GF-D8 (cell line): ENCODE data around the gene ZSWIM4.
"Not testable (repeated sequence)": the region's sequence is repeated elsewhere in the genome, so short reads cannot be mapped to it uniquely, and the experiment has no call there.

Experiments used
- DNase-seq: peaks from one replicate; lab custom pipeline; 2025; lab: John Stamatoyannopoulos, UW

The ZSWIM4 gene

GRCh38 chr19:13849991-13850909 lies 55.0 kb downstream of the ZSWIM4 start:
- DNase-seq = no peak

- no peak for DNase-seq
Measured at GRCh38 chr19:13850910-13851733, 55.9 kb downstream of the ZSWIM4 start.

DNA sequence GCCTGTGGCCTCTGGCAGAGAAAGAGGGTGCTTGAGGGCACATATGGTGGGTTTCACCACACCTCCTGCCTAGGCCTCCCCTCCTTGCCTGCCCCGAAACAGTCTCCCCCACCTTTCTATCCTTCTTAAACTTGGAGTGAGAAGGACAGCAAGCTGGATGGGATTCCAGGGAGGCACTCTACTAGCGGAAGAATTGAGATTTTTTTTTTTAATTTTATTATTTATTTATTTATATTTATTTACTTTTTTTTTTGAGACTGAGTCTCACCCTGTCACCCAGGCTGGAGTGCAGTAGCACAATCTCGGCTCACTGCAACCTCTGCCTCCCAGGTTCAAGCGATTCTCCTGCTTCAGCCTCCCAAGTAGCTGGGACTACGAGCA lies 56.5 kb downstream of the ZSWIM4 start:
- DNase-seq = not testable (repeated sequence)

- DNase-seq = not testable (repeated sequence)
Measured at GRCh38 chr19:13852171-13852707, 57.0 kb downstream of the ZSWIM4 start.

- no peak for DNase-seq
Measured at GRCh38 chr19:13856497-13856896, 61.3 kb downstream of the ZSWIM4 start.

DNA sequence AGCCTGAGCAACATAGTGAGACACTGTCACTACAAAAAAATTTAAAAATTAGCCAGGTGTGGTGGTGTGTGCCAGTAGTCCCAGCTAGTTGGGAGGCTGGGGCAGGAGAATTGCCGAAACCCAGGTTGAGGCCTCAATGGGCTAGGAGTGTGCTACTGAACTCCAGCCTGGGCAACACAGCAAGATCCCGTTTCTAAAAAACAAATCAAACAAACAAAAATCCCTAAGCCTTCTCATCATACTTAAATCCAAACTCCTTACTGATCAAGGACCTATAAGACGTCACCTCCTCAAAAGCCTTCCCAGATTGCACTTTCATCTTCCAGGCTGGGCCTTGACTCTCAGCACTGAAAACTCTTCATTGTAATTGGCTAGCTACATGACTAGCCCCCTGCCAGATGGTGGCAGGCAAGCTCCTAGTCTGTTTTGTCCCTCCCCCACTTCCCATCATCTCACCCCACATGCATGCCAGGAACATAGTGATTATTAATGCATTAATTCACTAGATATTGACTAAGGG lies 64.2 kb downstream of the ZSWIM4 start:
- no peak for DNase-seq

DNA sequence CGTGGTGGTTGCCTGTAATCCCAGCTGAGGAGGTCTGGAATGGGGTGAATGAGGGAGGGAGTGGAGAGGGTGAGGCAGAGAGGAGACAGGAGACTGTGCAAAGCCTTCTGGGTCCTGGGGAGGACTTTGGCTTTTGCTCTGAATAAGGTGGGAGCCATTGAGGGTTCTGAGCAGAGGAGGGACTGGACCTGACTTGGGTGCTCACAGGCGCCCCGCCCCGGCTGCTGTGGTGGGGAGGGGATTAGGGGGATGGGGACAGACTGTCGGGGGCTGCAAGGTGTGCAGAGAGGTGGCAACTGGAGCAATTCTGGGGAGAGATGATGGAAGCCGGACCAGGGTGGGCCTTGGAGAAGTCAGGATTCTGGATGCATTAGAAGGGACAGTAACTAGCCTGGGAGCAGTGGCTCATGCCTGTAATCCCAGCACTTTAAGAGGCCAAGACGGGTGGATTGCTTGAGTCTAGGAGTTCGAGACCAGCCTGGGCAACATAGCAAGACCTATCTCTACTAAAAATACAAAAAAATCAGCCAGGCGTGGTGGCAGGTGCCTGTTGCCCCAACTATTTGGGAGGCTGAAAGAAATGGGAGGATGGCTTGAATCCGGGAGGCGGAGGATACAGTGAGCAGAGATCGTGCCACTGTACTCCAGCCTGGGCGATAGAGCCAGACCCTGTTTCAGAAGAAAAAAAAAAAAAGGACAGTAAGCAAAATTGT lies 65.6 kb downstream of the ZSWIM4 start:
- no peak for DNase-seq

GRCh38 chr19:13861392-13861713 lies 66.1 kb downstream of the ZSWIM4 start:
- DNase-seq = no peak

- DNase-seq = peak; percentile 58
Measured at GRCh38 chr19:13861714-13862531, 66.7 kb downstream of the ZSWIM4 start.

DNA sequence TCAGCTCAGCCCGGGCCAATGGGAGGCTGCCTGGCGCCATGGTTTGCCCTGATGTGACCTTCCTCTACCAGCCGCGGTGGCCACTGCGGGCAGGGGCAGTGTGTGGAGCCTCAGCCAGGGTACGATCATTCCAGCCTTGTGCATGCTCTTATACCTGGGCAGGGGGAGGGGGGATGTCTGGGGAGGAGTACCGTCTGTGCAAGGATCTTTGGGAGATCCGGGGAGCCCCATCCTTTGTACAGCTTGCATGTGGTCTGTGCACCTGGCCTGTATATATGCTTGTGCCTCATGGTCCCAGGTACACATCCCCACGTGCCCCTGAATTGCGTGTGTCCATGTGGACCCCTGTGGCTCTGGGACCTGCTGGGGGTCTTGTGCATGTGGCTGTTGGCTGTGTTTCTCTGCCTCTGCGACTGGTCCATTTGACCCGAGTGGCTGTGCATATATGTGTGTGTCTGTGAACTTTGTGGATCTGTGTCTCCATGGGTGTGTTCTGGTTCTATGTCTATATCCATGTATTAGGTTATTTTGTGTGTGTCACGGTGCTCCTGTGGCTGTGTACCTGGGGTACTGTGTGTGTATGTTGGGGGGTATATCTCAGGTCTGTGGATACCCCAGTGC lies 68.9 kb downstream of the ZSWIM4 start:
- DNase-seq = peak; percentile 16

GRCh38 chr19:13864667-13865570 lies 69.7 kb downstream of the ZSWIM4 start:
- DNase-seq = no peak

DNA sequence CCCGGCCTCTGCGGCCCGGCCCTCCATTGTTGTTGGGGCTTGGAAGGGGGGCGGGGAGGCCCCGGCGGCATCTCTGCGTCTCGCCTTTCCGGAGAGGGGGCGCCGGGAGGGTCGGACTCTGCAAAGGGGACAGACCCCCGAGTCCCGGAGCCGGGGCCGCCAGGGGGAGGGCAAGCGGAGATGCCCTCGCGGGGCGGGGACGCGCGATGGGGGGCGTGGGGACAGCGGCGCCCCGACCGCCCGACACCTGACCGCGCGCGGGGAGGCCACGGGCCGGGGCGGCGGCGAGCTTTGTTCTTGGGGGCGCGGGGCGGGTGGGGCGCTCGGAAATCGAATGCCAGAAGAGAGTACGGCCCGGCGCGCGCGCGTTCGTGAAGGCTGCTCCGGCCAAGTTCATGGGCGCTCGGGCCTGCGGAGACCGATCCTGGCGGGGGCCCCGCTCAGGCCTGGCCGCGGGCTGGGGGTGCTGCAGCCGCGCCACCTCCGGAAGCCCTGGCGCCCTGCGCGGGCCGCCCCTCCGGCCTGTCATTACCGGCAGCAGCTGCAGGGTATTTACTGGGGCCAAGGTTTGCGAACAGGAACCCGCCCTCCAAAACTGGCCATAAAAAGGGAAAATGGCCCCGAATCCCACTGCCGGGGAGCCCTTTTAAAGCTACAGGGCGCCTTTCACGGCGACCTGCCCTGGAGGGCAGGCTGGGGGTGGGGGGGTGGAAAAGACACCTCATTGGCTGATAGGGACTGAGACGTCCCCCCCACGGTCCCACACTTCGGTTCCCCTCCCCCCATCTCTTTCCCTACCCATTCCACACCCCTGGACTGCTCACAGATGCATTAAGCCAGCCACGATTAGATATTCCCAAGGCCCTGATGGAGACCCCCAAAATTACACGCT lies 70.6 kb downstream of the ZSWIM4 start:
- DNase-seq = peak; percentile 27

DNA sequence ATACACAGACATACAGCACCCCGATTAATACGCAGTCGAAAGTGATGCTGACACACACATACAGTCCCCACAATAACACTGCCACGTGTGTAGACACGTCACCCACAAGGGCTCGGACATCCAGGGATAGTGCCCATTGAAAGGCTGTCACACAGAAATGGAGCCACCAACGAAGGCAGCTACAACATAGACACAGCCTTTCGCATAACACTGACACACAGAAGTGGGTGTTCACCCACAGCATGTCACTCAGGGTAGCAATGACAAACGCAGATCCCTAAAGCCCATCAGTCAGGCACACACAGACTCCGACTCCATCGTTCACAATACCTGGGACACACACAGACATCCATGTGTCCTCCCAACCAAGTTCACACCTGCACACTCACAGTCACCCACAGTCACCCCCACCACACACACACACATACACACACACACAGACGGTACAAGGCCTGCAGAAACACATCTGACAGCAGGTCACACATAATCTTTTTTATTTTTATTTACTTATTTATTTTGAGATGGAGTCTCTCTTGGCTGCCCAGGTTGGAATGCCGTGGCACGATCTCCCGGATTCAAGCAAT lies 71.3 kb downstream of the ZSWIM4 start:
- no peak for DNase-seq

GRCh38 chr19:13868663-13869062 lies 73.4 kb downstream of the ZSWIM4 start:
- DNase-seq = no peak

GRCh38 chr19:13869281-13869680 lies 74.0 kb downstream of the ZSWIM4 start:
- no peak for DNase-seq

DNA sequence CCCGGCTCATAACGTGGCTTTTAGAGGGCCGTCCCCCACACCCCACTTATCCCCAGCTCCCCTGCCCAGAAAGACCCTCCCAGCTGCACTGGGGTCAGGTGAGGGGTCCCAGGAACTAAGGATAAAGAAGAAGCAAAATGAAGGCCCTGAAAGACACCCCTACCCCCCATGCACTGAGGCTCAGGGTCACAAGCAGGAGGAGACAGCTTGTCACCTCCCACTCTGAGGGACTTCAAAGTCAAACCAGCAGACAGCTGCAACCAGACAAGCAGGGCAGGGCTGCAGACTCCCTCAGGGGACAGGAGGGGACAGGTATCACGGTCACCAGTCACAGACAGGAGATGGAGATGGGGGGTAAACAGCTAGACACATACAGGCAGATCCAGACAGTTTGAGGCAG lies 75.6 kb downstream of the ZSWIM4 start:
- no peak for DNase-seq

DNA sequence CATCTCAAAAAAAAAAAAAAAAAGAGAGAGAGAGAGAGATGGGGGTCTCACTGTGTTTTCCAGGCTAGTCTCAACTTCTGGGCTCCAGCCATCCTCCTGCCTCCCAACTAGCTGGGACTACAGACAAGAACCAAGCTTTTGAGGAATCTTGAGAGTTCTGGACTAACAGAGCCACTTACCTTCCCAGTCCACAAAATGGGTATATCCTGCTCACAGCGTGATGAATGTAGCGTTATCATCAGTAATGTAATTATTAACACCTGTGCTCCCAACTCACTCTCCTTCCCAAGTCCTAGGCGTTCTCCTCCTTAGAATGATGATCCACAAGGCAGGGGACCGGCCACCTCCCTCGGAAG lies 77.1 kb downstream of the ZSWIM4 start:
- DNase-seq = no peak

GRCh38 chr19:13872695-13873389 lies 77.6 kb downstream of the ZSWIM4 start:
- DNase-seq = no peak
